ENCODE measurements around the gene KMO. TPM values are rescaled to one million over a fixed set of nuclear protein-coding genes. Genes with fewer than 3 reads are reported as not detected.
A peak's percentile ranks its signal among the peaks of the same experiment; 100 is the strongest.

The KMO gene
- total RNA-seq, 1 experiment from 2014 or later, result not detected

- Histone ChIP-seq H3K79me2 (ENCODE audit: insufficient read depth, low read length) (no peaks in the 10 kb centered on the region), H2BK120ac (ENCODE audit: low read depth, low read length, poor library complexity, severe bottlenecking) (no peak overlapping the region), H2AFZ (ENCODE audit: low read length) (peak overlapping the region; percentile 59), H3K4me2 (ENCODE audit: insufficient read depth, insufficient read length, low read length) (no peak overlapping the region), H3K9me3 (ENCODE audit: control insufficient read depth, low read depth, low read length) (no peaks in the 10 kb centered on the region), H2BK15ac (ENCODE audit: low read depth, low read length) (no peak overlapping the region), H3K27me3 (ENCODE audit: insufficient read depth, low read length) (no peaks in the 10 kb centered on the region), H4K20me1 (ENCODE audit: control insufficient read depth, insufficient read depth, insufficient read length) (no peaks in the 10 kb centered on the region), H3K4me1 (ENCODE audit: insufficient read depth, low read length) (no peaks in the 10 kb centered on the region), H3K27ac (ENCODE audit: insufficient read length, low read depth, low read length) (no peak overlapping the region), H4K8ac (replicated peaks; ENCODE audit: insufficient read length, low read depth, low read length) (no peak overlapping the region), H3K9ac (ENCODE audit: extremely low read depth, insufficient read length, low read length) (no peak overlapping the region), H3T11ph (ENCODE audit: low read length) (no peak overlapping the region), H2BK5ac (ENCODE audit: insufficient read length, low read length) (no peak overlapping the region), H2BK20ac (ENCODE audit: low read depth, low read length, poor library complexity, severe bottlenecking) (no peak overlapping the region), H3K23me2 (ENCODE audit: insufficient read length, low read depth, low read length, poor library complexity, severe bottlenecking) (peaks cover 3% of the 10 kb centered on the region), H3K79me1 (ENCODE audit: insufficient read depth, low read depth, low read length, poor library complexity, severe bottlenecking) (no peaks in the 10 kb centered on the region), H3K56ac (ENCODE audit: insufficient read length, low read depth, low read length) (no peak overlapping the region), H3K23ac (ENCODE audit: insufficient read length, low read depth, low read length) (no peak overlapping the region), H2BK12ac (ENCODE audit: insufficient read length, low read depth, low read length) (no peak overlapping the region), H2AK5ac (ENCODE audit: insufficient read length, low read length) (no peak overlapping the region), H3K4ac (ENCODE audit: low read depth, low read length) (no peak overlapping the region), H3K18ac (ENCODE audit: insufficient read length, low read depth, low read length) (no peak overlapping the region), H3K14ac (ENCODE audit: insufficient read depth, low read length) (no peak overlapping the region), H4K91ac (ENCODE audit: insufficient read length, low read depth, low read length) (no peak overlapping the region), H4K5ac (ENCODE audit: insufficient read length, low read depth, low read length) (no peak overlapping the region)
- Mint-ChIP-seq H3K9me3 (peaks cover 13 to 17% of the 10 kb centered on the region in 2 experiments), H3K4me1 (peaks cover 5 to 7% of the 10 kb centered on the region in 2 experiments), H3K4me3 (no peak overlapping the region), H3K27ac (no peak overlapping the region), H3K36me3 (ENCODE audit: insufficient read depth in 1 of 3, low read depth in 3 of 3) (peaks cover 2 to 17% (median 16%) of the 10 kb centered on the region in 3 experiments), H3K27me3 (ENCODE audit: low read depth) (peaks cover 16% of the 10 kb centered on the region)
- no CpG with 5 or more reads among the region's 4 CpGs for WGBS (ENCODE audit: extremely low coverage, insufficient read length, low lambda C conversion rate)
- TF ChIP-seq, protein P1, sequence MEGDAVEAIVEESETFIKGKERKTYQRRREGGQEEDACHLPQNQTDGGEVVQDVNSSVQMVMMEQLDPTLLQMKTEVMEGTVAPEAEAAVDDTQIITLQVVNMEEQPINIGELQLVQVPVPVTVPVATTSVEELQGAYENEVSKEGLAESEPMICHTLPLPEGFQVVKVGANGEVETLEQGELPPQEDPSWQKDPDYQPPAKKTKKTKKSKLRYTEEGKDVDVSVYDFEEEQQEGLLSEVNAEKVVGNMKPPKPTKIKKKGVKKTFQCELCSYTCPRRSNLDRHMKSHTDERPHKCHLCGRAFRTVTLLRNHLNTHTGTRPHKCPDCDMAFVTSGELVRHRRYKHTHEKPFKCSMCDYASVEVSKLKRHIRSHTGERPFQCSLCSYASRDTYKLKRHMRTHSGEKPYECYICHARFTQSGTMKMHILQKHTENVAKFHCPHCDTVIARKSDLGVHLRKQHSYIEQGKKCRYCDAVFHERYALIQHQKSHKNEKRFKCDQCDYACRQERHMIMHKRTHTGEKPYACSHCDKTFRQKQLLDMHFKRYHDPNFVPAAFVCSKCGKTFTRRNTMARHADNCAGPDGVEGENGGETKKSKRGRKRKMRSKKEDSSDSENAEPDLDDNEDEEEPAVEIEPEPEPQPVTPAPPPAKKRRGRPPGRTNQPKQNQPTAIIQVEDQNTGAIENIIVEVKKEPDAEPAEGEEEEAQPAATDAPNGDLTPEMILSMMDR (conservative IDR thresholded peaks at IDR 0.05), result no peak
- DNase-seq, result no peak
These were observed 113.0 kb downstream of the KMO start for GRCh38 chr1:241645199-241645598.

Other genes starting within 250 kb of the KMO start
- gene RGS7, start 175.2 kb upstream of the KMO start, total RNA-seq (2021), result 1.5 and 2.0 TPM in 2 replicates
- 81.6 and 83.9 TPM in 2 replicates for gene FH, start 12.6 kb upstream of the KMO start, total RNA-seq (2021)
- gene CHML, start 108.0 kb downstream of the KMO start, total RNA-seq (2021), result 43.7 and 45.7 TPM in 2 replicates
- 8.6 and 10.0 TPM in 2 replicates for gene OPN3, start 108.0 kb downstream of the KMO start, total RNA-seq (2021)
- not detected in 2 replicates for gene WDR64, start 119.9 kb downstream of the KMO start, total RNA-seq (2021)